HG02571 (cell line): Measurements from ENCODE around the gene CPNE6.

Experiments used
- ATAC-seq: cut with Tn5 transposase; IDR thresholded peaks from one replicate; pipeline ENCODE4 v1.9.1; 2021; ENCODE audit warnings: mild to moderate bottlenecking, moderate library complexity; ENCODE audit not compliant: unreplicated experiment

The CPNE6 gene

GRCh38 chr14:24126939-24127338 is 55.6 kb downstream of the CPNE6 start:
- no peak for ATAC-seq

GRCh38 chr14:24127673-24128072 is 56.3 kb downstream of the CPNE6 start:
- ATAC-seq, result no peak
